Measurements from ENCODE around the gene PROB1. TPM values are rescaled to one million over a fixed set of nuclear protein-coding genes. Genes with fewer than 3 reads are reported as not detected.

Gene PROB1
- total RNA-seq, 6 experiments from 2014 or later, result 2.8 to 5.3 (median 5.1) TPM

GRCh38 chr5:139407517-139407916 is 12.6 kb upstream of the PROB1 start:
- H3K4me3 Mint-ChIP-seq, result no peak overlapping the region
- H3K27ac Mint-ChIP-seq, result no peak overlapping the region
- no peaks in the 10 kb centered on the region for H3K36me3 Mint-ChIP-seq (ENCODE audit: low read depth)
- H3K9me3 Mint-ChIP-seq, result no peaks in the 10 kb centered on the region
- peaks cover 43% of the 10 kb centered on the region for H3K4me1 Mint-ChIP-seq (ENCODE audit: low read depth)
- no peak for DNase-seq
- no peak for TF ChIP-seq CTCF (IDR thresholded peaks at IDR 0.05)
- H3K27me3 Mint-ChIP-seq (ENCODE audit: insufficient read depth), result peaks cover 1% of the 10 kb centered on the region

- peaks cover 1% of the 10 kb centered on the region for H3K27me3 Mint-ChIP-seq (ENCODE audit: insufficient read depth)
- no peak for DNase-seq
- no peaks in the 10 kb centered on the region for H3K36me3 Mint-ChIP-seq (ENCODE audit: low read depth)
- no peaks in the 10 kb centered on the region for H3K9me3 Mint-ChIP-seq
- no peak for TF ChIP-seq CTCF (IDR thresholded peaks at IDR 0.05)
- no peak overlapping the region for H3K27ac Mint-ChIP-seq
- peaks cover 44% of the 10 kb centered on the region for H3K4me1 Mint-ChIP-seq (ENCODE audit: low read depth)
- no peak overlapping the region for H3K4me3 Mint-ChIP-seq
These were observed 12.1 kb upstream of the PROB1 start for GRCh38 chr5:139406963-139407362.

- Mint-ChIP-seq H3K4me3 (peak overlapping the region; percentile 96), H3K4me1 (ENCODE audit: low read depth) (peaks cover 20% of the 10 kb centered on the region)
These were observed 9.6 kb upstream of the PROB1 start for GRCh38 chr5:139404484-139404840.

GRCh38 chr5:139403787-139404483 is 9.0 kb upstream of the PROB1 start, which contains the start of gene SPATA24:
Gene SPATA24, minus strand, starts transcription at chr5:139404089. Its CDS starts 29 bp downstream, at chr5:139404060.
- peaks cover 1% of the 10 kb centered on the region for H3K27me3 Mint-ChIP-seq (ENCODE audit: insufficient read depth)
- no peaks in the 10 kb centered on the region for H3K36me3 Mint-ChIP-seq (ENCODE audit: low read depth)
- H3K4me1 Mint-ChIP-seq (ENCODE audit: low read depth), result peaks cover 20% of the 10 kb centered on the region
- H3K27ac Mint-ChIP-seq, result peak within 1 kb of the TSS; percentile 100
- TF ChIP-seq CTCF (IDR thresholded peaks at IDR 0.05), result no peak
- DNase-seq, result peak; percentile 94
- no peaks in the 10 kb centered on the region for H3K9me3 Mint-ChIP-seq
- H3K4me3 Mint-ChIP-seq, result peak within 1 kb of the TSS; percentile 96

More at GRCh38 chr5:139404484-139404840, 9.6 kb upstream of the PROB1 start:
- no peaks in the 10 kb centered on the region for H3K9me3 Mint-ChIP-seq
- H3K36me3 Mint-ChIP-seq (ENCODE audit: low read depth), result no peaks in the 10 kb centered on the region
- peaks cover 1% of the 10 kb centered on the region for H3K27me3 Mint-ChIP-seq (ENCODE audit: insufficient read depth)
- TF ChIP-seq CTCF (IDR thresholded peaks at IDR 0.05), result no peak
- peak overlapping the region; percentile 100 for H3K27ac Mint-ChIP-seq
- DNase-seq, result no peak

GRCh38 chr5:139403418-139403786 is 8.5 kb upstream of the PROB1 start:
- peak overlapping the region; percentile 96 for H3K4me3 Mint-ChIP-seq
- DNase-seq, result no peak
- TF ChIP-seq CTCF (IDR thresholded peaks at IDR 0.05), result no peak
- H3K36me3 Mint-ChIP-seq (ENCODE audit: low read depth), result no peaks in the 10 kb centered on the region
- peaks cover 1% of the 10 kb centered on the region for H3K27me3 Mint-ChIP-seq (ENCODE audit: insufficient read depth)
- H3K4me1 Mint-ChIP-seq (ENCODE audit: low read depth), result peaks cover 20% of the 10 kb centered on the region
- H3K27ac Mint-ChIP-seq, result peak overlapping the region; percentile 100
- no peaks in the 10 kb centered on the region for H3K9me3 Mint-ChIP-seq

Data from HFFc6 (cell line).